ENCODE measurements around the gene TMEM273. TPM values are rescaled to one million over a fixed set of nuclear protein-coding genes. Genes with fewer than 3 reads are reported as not detected.

The TMEM273 gene, protein sequence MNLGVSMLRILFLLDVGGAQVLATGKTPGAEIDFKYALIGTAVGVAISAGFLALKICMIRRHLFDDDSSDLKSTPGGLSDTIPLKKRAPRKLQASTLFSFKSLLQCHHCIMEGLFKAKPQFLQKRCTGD
- total RNA-seq (10 to 100 TPM; 58.0 to 60.2 TPM), polyA plus RNA-seq (51.7 TPM)

DNA sequence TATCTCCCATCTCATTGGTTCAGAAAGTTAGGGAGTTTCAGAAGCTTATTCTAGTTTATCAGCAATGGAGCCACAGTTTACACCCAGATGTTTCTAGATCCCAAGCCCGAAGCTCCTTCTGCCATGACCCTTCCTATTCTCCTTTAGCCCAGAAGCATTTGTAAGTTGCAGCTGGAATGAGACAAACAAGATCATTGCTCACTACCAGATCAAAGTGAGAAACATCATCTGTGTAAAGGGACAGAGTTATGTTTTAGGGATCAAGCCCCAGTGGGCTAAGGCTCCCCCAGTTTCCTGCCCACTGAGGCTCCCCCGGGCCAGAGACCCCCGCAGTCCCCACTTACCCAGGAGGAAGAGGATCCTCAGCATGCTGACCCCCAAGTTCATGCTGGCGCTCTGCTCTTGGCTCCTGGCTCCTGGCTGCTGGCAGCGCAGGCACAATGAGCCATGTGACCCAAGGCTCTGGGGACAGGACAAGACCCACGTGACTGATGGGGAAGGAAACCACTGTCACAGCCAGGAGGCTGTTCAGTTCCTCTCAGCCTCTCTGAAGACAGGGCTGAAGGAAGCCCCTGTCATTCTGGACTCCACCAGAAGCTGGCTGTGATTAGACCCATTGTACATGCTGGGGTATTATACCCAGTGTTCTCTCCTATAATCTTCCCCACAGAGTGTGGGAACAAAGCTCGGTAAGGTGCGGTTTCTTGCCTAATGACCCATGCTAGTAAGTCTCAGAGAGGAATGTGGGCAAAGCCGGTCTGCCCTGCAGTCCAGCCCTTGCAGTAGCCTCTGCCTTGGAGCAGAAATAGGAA lies at the start of gene TMEM273:
TSS of gene TMEM273 (minus strand) at position 442 of the 812 bp plus-strand sequence. CDS start at position 387, 55 bp downstream.
- no peaks in the 10 kb centered on the region for H3K9me3 ChIP-seq (ENCODE audit: low read length)
- H3K27me3 Mint-ChIP-seq: peaks cover 9 to 14% of the 10 kb centered on the region in 2 donors
- ChIA-PET CTCF (no interaction called here), POLR2A (no interaction called here)
- peak within 1 kb of the TSS; percentile 47 to 88 (median 74) for H3K4me3 Mint-ChIP-seq
- H3K36me3 Mint-ChIP-seq: no peaks in the 10 kb centered on the region
- H3K27ac ChIP-seq (ENCODE audit: low read depth, low read length): peak within 1 kb of the TSS; percentile 68
- peaks cover 48 to 52% (median 50%) of the 10 kb centered on the region in 3 donors for H3K4me1 Mint-ChIP-seq
- peak within 1 kb of the TSS; percentile 58 to 97 (median 82) for H3K27ac Mint-ChIP-seq
- no peaks in the 10 kb centered on the region for H3K36me3 ChIP-seq (ENCODE audit: insufficient read depth, low read length)
- no peaks in the 10 kb centered on the region for H3K9me3 Mint-ChIP-seq
- H3K27me3 ChIP-seq (ENCODE audit: insufficient read depth, low read length, poor library complexity, severe bottlenecking): no peaks in the 10 kb centered on the region
- H3K4me3 ChIP-seq (ENCODE audit: low read length): peak within 1 kb of the TSS; percentile 27
- peaks cover 13% of the 10 kb centered on the region for H3K4me1 ChIP-seq (ENCODE audit: insufficient read depth, low read length)
- no peak for DNase-seq

DNA sequence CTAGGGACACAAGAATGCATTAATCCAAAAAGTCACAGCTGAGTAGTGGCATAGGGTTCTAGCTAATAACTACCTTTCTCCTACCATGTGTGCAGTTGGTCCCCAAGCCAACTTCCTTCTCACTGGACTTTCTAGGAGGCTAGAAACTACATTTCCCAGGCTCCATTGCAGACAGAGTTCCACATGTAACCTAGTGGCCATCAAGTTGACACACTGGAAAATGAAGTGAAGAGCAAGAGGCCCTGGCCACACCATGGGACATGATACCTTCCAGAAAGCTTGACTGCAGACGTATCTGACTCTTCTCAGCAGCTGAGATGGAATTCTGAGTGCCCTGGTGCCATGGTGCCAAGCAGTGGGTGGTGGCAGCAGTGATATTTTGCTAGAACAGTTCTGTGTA lies 49.8 kb upstream of the TMEM273 start:
- H3K4me1 Mint-ChIP-seq: no peaks in the 10 kb centered on the region
- DNase-seq: no peak
- CTCF ChIA-PET: no interaction called here
- no peak overlapping the region for H3K4me3 Mint-ChIP-seq
- no peak overlapping the region for H3K4me3 ChIP-seq (ENCODE audit: low read length)
- no peak overlapping the region for H3K27ac ChIP-seq (ENCODE audit: low read depth, low read length)
- H3K27me3 Mint-ChIP-seq: peaks cover 3 to 23% of the 10 kb centered on the region in 2 donors
- peaks cover 0 to 4% (median 0%) of the 10 kb centered on the region in 3 donors for H3K36me3 Mint-ChIP-seq
- no peaks in the 10 kb centered on the region for H3K27me3 ChIP-seq (ENCODE audit: insufficient read depth, low read length, poor library complexity, severe bottlenecking)
- no peaks in the 10 kb centered on the region for H3K4me1 ChIP-seq (ENCODE audit: insufficient read depth, low read length)
- POLR2A ChIA-PET: no interaction called here
- no peak overlapping the region for H3K27ac Mint-ChIP-seq
- no peaks in the 10 kb centered on the region for H3K9me3 Mint-ChIP-seq
- H3K9me3 ChIP-seq (ENCODE audit: low read length): no peaks in the 10 kb centered on the region
- no peaks in the 10 kb centered on the region for H3K36me3 ChIP-seq (ENCODE audit: insufficient read depth, low read length)

DNA sequence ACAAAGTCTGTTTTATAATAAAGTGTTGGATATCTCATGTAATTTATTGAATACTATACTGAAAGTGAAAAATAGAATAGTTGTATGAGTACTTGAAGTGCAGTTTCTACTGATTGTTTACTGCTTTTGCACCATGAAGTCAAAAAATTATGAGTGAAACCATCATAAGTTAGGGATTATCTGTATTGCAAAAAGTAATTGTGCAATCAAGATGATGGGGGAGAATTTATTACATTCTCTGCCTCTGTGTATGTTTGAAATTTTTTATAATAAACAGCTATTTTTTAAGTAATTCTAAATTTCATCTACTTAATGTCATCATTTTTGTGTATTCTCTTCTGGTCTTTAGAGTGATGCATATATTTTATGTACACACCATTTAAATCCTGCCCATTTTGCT lies 47.2 kb upstream of the TMEM273 start:
- no peaks in the 10 kb centered on the region for H3K9me3 Mint-ChIP-seq
- H3K4me3 Mint-ChIP-seq: no peak overlapping the region
- POLR2A ChIA-PET: no interaction called here
- no peaks in the 10 kb centered on the region for H3K9me3 ChIP-seq (ENCODE audit: low read length)
- H3K27ac Mint-ChIP-seq: no peak overlapping the region
- DNase-seq: no peak
- CTCF ChIA-PET: interaction anchor here (1.3 kb wide), 1 partner anchor 28 kb away, joined by 3 read pairs; no protein-coding TSS in a partner anchor
- no peaks in the 10 kb centered on the region for H3K36me3 ChIP-seq (ENCODE audit: insufficient read depth, low read length)
- no peaks in the 10 kb centered on the region for H3K4me1 ChIP-seq (ENCODE audit: insufficient read depth, low read length)
- H3K27me3 ChIP-seq (ENCODE audit: insufficient read depth, low read length, poor library complexity, severe bottlenecking): no peaks in the 10 kb centered on the region
- H3K36me3 Mint-ChIP-seq: peaks cover 0 to 7% (median 0%) of the 10 kb centered on the region in 3 donors
- no peaks in the 10 kb centered on the region for H3K4me1 Mint-ChIP-seq
- no peak overlapping the region for H3K4me3 ChIP-seq (ENCODE audit: low read length)
- H3K27ac ChIP-seq (ENCODE audit: low read depth, low read length): no peak overlapping the region
- H3K27me3 Mint-ChIP-seq: peaks cover 3 to 6% of the 10 kb centered on the region in 2 donors

DNA sequence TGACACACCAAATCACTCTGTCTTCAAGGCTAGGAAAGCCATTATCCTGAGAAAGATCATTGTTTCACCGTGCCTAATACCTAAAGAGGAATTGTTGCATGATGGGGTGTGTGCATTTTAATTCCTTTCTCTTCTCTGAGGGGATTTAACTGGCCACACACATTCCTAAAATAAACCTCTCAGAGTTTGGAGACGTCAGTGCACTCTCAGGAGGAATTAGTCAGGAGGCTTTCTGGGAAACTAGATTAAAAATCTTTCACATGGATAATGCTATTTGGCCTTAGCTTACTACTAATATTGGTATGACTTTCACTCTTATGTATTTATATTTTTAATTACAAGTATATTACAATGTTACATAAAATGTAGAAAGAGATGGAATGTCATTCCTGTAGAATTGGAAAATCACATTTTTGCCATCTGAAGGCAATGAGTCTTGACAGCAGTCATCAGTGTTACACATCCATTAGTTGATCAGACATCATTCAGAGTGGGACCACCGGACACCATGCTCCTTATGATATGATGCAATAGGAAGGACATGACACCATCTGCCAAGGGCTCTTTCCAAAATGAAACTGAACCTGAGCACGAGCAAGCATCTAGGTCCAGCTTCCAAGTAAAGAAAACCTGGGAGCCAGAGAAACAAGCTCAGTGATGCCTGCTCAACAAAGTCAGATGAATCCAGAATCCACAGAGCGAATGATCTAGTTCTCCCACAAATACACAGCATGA lies 43.1 kb upstream of the TMEM273 start:
- no peaks in the 10 kb centered on the region for H3K36me3 ChIP-seq (ENCODE audit: insufficient read depth, low read length)
- ChIA-PET POLR2A (no interaction called here), CTCF (no interaction called here)
- no peaks in the 10 kb centered on the region for H3K4me1 ChIP-seq (ENCODE audit: insufficient read depth, low read length)
- no peaks in the 10 kb centered on the region for H3K27me3 ChIP-seq (ENCODE audit: insufficient read depth, low read length, poor library complexity, severe bottlenecking)
- H3K27me3 Mint-ChIP-seq: peaks cover 4 to 6% of the 10 kb centered on the region in 2 donors
- no peak overlapping the region for H3K27ac Mint-ChIP-seq
- peaks cover 0 to 4% (median 0%) of the 10 kb centered on the region in 3 donors for H3K36me3 Mint-ChIP-seq
- H3K4me3 Mint-ChIP-seq: no peak overlapping the region
- no peak overlapping the region for H3K27ac ChIP-seq (ENCODE audit: low read depth, low read length)
- H3K9me3 ChIP-seq (ENCODE audit: low read length): no peaks in the 10 kb centered on the region
- no peaks in the 10 kb centered on the region for H3K9me3 Mint-ChIP-seq
- no peak for DNase-seq
- H3K4me3 ChIP-seq (ENCODE audit: low read length): no peak overlapping the region
- no peaks in the 10 kb centered on the region for H3K4me1 Mint-ChIP-seq

DNA sequence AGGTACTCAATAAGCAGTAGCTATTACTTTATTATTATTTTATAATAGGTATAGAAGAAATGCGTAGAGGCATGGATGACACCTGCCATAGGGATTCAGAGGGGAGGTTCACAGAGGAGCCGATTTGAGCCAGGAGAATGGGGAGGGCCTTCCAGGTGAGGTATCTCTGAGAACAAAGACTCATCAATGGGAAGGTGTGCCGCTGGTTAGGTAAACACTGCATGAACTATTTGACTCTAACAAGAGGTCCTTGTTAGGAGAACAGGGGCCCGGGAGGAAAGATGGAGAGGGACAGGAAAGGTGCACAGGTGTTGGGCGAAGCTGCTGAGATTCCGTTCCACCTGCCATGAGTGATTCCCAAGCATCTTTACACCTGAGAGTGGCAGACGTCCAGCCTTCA lies 41.8 kb upstream of the TMEM273 start:
- Mint-ChIP-seq H3K36me3 (peaks cover 0 to 8% (median 0%) of the 10 kb centered on the region in 3 donors), H3K4me3 (no peak overlapping the region), H3K27me3 (peaks cover 4 to 6% of the 10 kb centered on the region in 2 donors), H3K4me1 (no peaks in the 10 kb centered on the region), H3K9me3 (no peaks in the 10 kb centered on the region), H3K27ac (no peak overlapping the region)
- ChIA-PET CTCF (no interaction called here), POLR2A (no interaction called here)
- Histone ChIP-seq H3K27ac (ENCODE audit: low read depth, low read length) (no peak overlapping the region), H3K4me3 (ENCODE audit: low read length) (no peak overlapping the region), H3K9me3 (ENCODE audit: low read length) (no peaks in the 10 kb centered on the region), H3K27me3 (ENCODE audit: insufficient read depth, low read length, poor library complexity, severe bottlenecking) (no peaks in the 10 kb centered on the region), H3K4me1 (ENCODE audit: insufficient read depth, low read length) (no peaks in the 10 kb centered on the region), H3K36me3 (ENCODE audit: insufficient read depth, low read length) (no peaks in the 10 kb centered on the region)
- no peak for DNase-seq

DNA sequence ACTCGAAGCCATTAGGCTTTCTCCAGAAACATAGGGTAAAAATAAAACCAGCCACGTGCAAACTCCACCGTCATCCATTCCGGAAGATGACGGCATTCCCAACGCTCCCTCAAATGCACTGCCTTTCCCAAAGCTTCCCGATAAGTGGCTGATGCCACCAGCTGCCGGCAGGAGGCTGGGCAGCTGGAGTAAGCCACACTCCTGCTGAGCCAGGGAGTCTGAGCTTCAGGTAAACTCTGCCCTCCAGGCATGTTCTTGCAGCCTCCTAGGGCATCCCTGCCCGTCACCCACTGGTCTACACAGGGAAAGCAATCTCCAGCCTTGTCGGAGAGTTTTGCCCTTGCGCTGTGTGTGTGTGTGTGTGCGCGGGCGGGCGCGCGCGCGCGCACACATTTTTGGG lies 40.5 kb upstream of the TMEM273 start:
- Histone ChIP-seq H3K36me3 (ENCODE audit: insufficient read depth, low read length) (no peaks in the 10 kb centered on the region), H3K9me3 (ENCODE audit: low read length) (no peaks in the 10 kb centered on the region), H3K4me3 (ENCODE audit: low read length) (no peak overlapping the region), H3K27ac (ENCODE audit: low read depth, low read length) (no peak overlapping the region), H3K27me3 (ENCODE audit: insufficient read depth, low read length, poor library complexity, severe bottlenecking) (no peaks in the 10 kb centered on the region), H3K4me1 (ENCODE audit: insufficient read depth, low read length) (no peaks in the 10 kb centered on the region)
- ChIA-PET CTCF (no interaction called here), POLR2A (no interaction called here)
- H3K4me1 Mint-ChIP-seq: no peaks in the 10 kb centered on the region
- peaks cover 4 to 6% of the 10 kb centered on the region in 2 donors for H3K27me3 Mint-ChIP-seq
- H3K27ac Mint-ChIP-seq: no peak overlapping the region
- peaks cover 0 to 13% (median 0%) of the 10 kb centered on the region in 3 donors for H3K36me3 Mint-ChIP-seq
- no peak for DNase-seq
- peaks cover 0 to 2% (median 0%) of the 10 kb centered on the region in 5 donors for H3K9me3 Mint-ChIP-seq
- H3K4me3 Mint-ChIP-seq: no peak overlapping the region

DNA sequence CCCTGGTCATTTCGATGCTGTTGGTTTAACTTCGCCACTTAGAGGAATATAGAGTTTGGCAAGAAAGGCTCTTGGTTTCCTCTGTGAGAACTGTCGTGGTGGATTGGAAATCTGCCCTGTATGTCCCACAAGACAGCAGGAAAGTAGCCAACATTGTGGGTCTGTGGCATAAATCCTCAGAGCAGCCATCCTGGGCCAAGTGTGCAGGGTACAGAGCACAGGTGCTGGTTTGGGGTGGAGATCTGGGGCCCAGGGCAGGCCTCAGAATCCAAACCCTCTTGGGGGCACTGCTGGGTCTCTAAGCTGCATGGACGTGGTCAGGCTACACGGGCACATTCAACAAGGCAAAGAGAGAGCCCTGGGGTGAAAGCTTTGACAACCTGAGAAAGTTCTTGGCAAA lies 39.2 kb upstream of the TMEM273 start:
- H3K36me3 Mint-ChIP-seq: peaks cover 0 to 19% (median 0%) of the 10 kb centered on the region in 3 donors
- H3K4me3 ChIP-seq (ENCODE audit: low read length): no peak overlapping the region
- H3K4me3 Mint-ChIP-seq: no peak overlapping the region
- CTCF ChIA-PET: no interaction called here
- no peak for DNase-seq
- H3K9me3 ChIP-seq (ENCODE audit: low read length): no peaks in the 10 kb centered on the region
- no peaks in the 10 kb centered on the region for H3K4me1 Mint-ChIP-seq
- POLR2A ChIA-PET: no interaction called here
- H3K27me3 ChIP-seq (ENCODE audit: insufficient read depth, low read length, poor library complexity, severe bottlenecking): no peaks in the 10 kb centered on the region
- H3K36me3 ChIP-seq (ENCODE audit: insufficient read depth, low read length): no peaks in the 10 kb centered on the region
- peaks cover 4 to 6% of the 10 kb centered on the region in 2 donors for H3K27me3 Mint-ChIP-seq
- H3K4me1 ChIP-seq (ENCODE audit: insufficient read depth, low read length): no peaks in the 10 kb centered on the region
- H3K27ac Mint-ChIP-seq: no peak overlapping the region
- H3K9me3 Mint-ChIP-seq: peaks cover 0 to 4% (median 0%) of the 10 kb centered on the region in 5 donors
- H3K27ac ChIP-seq (ENCODE audit: low read depth, low read length): no peak overlapping the region

DNA sequence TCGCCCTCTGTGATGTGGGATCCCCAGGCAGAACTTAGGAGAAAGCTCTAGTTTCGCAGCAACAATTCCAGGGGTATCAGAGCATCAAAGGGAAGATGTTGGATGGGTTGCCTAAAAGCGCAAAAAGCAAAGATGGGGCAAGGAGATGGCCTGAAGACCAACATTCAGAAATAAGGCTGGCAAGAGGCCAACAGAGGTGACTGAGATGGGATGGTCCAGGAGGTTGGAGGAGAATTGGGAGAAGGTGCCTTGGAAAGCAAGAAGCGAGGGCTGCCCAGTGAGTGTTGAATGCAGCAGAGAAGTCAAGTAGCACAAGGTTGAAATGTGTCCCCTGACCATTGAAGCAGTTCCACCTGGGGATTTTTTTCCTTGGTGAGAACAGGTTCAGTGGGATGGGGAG lies 38.4 kb upstream of the TMEM273 start:
- ChIA-PET CTCF (no interaction called here), POLR2A (no interaction called here)
- Histone ChIP-seq H3K4me1 (ENCODE audit: insufficient read depth, low read length) (no peaks in the 10 kb centered on the region), H3K4me3 (ENCODE audit: low read length) (no peak overlapping the region), H3K27ac (ENCODE audit: low read depth, low read length) (no peak overlapping the region), H3K27me3 (ENCODE audit: insufficient read depth, low read length, poor library complexity, severe bottlenecking) (no peaks in the 10 kb centered on the region), H3K36me3 (ENCODE audit: insufficient read depth, low read length) (no peaks in the 10 kb centered on the region), H3K9me3 (ENCODE audit: low read length) (no peaks in the 10 kb centered on the region)
- Mint-ChIP-seq H3K4me1 (no peaks in the 10 kb centered on the region), H3K36me3 (peaks cover 0 to 15% (median 0%) of the 10 kb centered on the region in 3 donors), H3K27me3 (peaks cover 4 to 6% of the 10 kb centered on the region in 2 donors), H3K27ac (no peak overlapping the region), H3K4me3 (no peak overlapping the region), H3K9me3 (peaks cover 0 to 4% (median 0%) of the 10 kb centered on the region in 5 donors)
- DNase-seq: no peak

Measured in CD8-positive, alpha-beta memory T cell (primary cell).